OCI-LY3 (cell line): ENCODE data around the gene RPS17.

Source experiments
- EZH2phosphoT487 ChIP-seq: fragments of 200-600 bp; shearing (Covaris generic); IDR thresholded peaks from 2 replicates; pipeline ENCODE4 v1.6.1; 2018; ENCODE audit warnings: antibody characterized with exemption, mixed run types, low read depth
- TF ChIP-seq, protein P1 (sequence below): fragments of 200-600, 300-600 bp; sonication (generic); IDR thresholded peaks from 2 replicates; pipeline ENCODE4 v1.5.1; 2014; ENCODE audit warnings: antibody characterized with exemption, low read length, low read depth

DNA sequence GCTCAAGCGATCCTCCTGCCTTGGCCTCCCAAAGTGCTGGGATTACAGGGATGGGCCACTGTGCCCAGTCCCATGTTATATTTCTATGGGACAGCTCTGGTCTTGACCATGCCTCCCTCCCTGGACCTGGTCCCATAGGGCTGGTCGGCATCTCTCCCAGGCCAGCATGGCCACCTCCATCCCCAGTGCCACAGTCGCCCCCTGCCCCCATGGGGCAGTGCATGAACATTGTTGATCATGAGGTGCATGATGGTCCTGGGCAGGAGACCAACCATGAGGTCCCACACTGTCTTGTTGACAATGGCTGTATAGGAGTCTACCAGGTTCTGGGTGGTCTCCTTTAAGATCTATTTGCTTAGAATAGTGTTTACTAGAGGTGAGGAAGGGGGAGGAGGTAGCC, 6.5 kb downstream of the RPS17 start:
- TF ChIP-seq, protein P1, sequence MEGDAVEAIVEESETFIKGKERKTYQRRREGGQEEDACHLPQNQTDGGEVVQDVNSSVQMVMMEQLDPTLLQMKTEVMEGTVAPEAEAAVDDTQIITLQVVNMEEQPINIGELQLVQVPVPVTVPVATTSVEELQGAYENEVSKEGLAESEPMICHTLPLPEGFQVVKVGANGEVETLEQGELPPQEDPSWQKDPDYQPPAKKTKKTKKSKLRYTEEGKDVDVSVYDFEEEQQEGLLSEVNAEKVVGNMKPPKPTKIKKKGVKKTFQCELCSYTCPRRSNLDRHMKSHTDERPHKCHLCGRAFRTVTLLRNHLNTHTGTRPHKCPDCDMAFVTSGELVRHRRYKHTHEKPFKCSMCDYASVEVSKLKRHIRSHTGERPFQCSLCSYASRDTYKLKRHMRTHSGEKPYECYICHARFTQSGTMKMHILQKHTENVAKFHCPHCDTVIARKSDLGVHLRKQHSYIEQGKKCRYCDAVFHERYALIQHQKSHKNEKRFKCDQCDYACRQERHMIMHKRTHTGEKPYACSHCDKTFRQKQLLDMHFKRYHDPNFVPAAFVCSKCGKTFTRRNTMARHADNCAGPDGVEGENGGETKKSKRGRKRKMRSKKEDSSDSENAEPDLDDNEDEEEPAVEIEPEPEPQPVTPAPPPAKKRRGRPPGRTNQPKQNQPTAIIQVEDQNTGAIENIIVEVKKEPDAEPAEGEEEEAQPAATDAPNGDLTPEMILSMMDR, result no peak
- no peak for TF ChIP-seq EZH2phosphoT487
